Uterus (tissue), 4 donors: ENCODE measurements around the gene ZNF467. TPM values are rescaled to one million over a fixed set of nuclear protein-coding genes. Genes with fewer than 3 reads are reported as not detected.

ENCODE experiments used
- DNase-seq, 2 donors: peaks; one replicate each; pipeline ENCODE4 v3.0.0-alpha.2; 2019 to 2020
- H3K27ac ChIP-seq, 2 donors: fragments of 200-600 bp; sonication (generic); 1 replicate in 1 of 2; 2 replicates in 1 of 2; pipeline ENCODE4 v1.5.1; 2016 to 2018
- H3K27me3 ChIP-seq, 2 donors: fragments of 200-600 bp; sonication (generic); one replicate each; pipeline ENCODE4 v1.5.1; 2018 to 2019; ENCODE audit warnings: control low read depth in 1 of 2
- H3K36me3 ChIP-seq, 2 donors: fragments of 200-600 bp; sonication (generic); one replicate each; pipeline ENCODE4 v1.5.1; 2019; ENCODE audit warnings: control low read depth in 1 of 2
- H3K4me1 ChIP-seq, 2 donors: fragments of 200-600 bp; sonication (generic); one replicate each; pipeline ENCODE4 v1.5.1; 2018 to 2019; ENCODE audit warnings: control low read depth in 1 of 2
- H3K4me3 ChIP-seq, 2 donors: fragments of 200-600 bp; sonication (generic); 1 replicate in 1 of 2; 2 replicates in 1 of 2; pipeline ENCODE4 v1.5.1; 2018 to 2019; ENCODE audit warnings: mild to moderate bottlenecking in 1 of 2
- H3K9me3 ChIP-seq, 2 donors: fragments of 200-600 bp; sonication (generic); one replicate each; pipeline ENCODE4 v1.5.1; 2019; ENCODE audit warnings: control low read depth in 1 of 2
- POLR2A ChIP-seq, 2 donors: fragments of 450-650 bp; IDR thresholded peaks; one replicate each; pipeline ENCODE4 v1.6.1; 2016; ENCODE audit warnings: antibody characterized with exemption in 2 of 2, mild to moderate bottlenecking in 1 of 2, moderate library complexity in 1 of 2
- intact Hi-C: fragments of 100-400 bp; cut with DNase I; formaldehyde crosslinking; loops from one replicate; pipeline ENCODE4 v1.15.1; 2023; ENCODE audit warnings: low total_unique reads
- total RNA-seq, 4 donors: library from RNA; depleted of rRNA in 3 of 4; stranded (reverse); fragments of >200 nt in 3 of 4; gene quantifications; one replicate each; pipeline versions ENCODE4 v1.1.0 to v1.2.4, GENCODE V29; 2014 to 2023
- TF ChIP-seq, protein P1 (sequence below), 4 experiments: fragments of 200-600 bp in 2 of 4; fragments of 450-650 bp in 2 of 4; sonication (generic) in 2 of 4; IDR thresholded peaks; one replicate each; pipeline ENCODE4 v1.5.1; 2016 to 2019; ENCODE audit warnings: antibody characterized with exemption in 4 of 4, mild to moderate bottlenecking in 2 of 4, moderate library complexity in 1 of 4
- donor health status: DM: yes; HTN: yes; CAD: no.

Gene ZNF467
- total RNA-seq, 4 donors from 2014 or later = 5.2 to 23.6 (median 14.3) TPM

DNA sequence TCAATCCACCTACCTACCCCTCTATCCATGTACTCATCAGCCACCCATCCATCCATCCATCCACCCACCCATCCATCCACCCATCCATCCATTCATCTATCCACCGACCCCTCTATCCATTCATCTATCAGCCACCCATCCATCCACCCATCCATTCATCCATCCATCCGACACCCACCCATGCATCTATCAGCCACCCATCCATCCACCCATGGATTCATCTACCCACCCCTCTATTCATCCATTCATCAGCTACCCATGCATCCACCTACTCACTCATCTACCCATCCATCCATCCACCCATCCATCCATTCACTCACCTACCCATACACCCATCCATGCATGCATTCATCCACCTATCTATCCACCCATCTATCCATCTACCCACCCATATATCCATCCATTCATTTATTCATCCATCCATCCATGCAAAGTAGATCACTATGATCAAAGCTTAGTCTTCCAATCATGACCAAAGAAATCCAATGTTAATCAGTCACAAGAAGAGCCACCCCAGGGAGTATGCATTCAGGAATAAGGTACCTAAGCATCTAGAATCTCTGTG lies 27.7 kb upstream of the ZNF467 start:
- DNase-seq = no peak
- Histone ChIP-seq H3K9me3 (no peaks in the 10 kb centered on the region), H3K36me3 (no peaks in the 10 kb centered on the region), H3K4me1 (no peaks in the 10 kb centered on the region), H3K27me3 (no peaks in the 10 kb centered on the region), H3K4me3 (no peak overlapping the region), H3K27ac (no peak overlapping the region)
- intact Hi-C loops = no loop called here
- TF ChIP-seq, protein P1, sequence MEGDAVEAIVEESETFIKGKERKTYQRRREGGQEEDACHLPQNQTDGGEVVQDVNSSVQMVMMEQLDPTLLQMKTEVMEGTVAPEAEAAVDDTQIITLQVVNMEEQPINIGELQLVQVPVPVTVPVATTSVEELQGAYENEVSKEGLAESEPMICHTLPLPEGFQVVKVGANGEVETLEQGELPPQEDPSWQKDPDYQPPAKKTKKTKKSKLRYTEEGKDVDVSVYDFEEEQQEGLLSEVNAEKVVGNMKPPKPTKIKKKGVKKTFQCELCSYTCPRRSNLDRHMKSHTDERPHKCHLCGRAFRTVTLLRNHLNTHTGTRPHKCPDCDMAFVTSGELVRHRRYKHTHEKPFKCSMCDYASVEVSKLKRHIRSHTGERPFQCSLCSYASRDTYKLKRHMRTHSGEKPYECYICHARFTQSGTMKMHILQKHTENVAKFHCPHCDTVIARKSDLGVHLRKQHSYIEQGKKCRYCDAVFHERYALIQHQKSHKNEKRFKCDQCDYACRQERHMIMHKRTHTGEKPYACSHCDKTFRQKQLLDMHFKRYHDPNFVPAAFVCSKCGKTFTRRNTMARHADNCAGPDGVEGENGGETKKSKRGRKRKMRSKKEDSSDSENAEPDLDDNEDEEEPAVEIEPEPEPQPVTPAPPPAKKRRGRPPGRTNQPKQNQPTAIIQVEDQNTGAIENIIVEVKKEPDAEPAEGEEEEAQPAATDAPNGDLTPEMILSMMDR (IDR thresholded peaks at IDR 0.05) = no peak
- TF ChIP-seq POLR2A (IDR thresholded peaks at IDR 0.05) = no peak

DNA sequence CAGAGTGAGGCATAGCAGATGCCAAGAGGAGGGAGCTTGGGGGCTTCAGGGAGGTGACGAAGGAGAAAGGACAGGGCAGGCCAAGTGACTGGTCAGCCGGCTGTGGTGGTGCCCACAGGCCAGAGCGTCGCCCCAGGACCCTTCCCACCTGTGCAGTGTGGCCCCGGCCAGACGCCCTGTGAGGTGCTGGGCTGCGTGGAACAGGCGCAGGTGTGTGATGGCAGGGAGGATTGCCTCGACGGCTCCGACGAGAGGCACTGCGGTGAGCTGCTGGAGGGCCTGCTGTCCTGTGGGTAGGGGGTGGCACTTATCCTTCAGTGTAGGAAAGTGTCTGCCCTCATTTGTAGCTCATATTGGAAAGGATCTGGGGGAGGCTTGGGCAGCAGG lies 26.8 kb upstream of the ZNF467 start:
- no peak for DNase-seq
- intact Hi-C loops = no loop called here
- no peak overlapping the region for H3K27ac ChIP-seq
- TF ChIP-seq POLR2A (IDR thresholded peaks at IDR 0.05) = no peak
- TF ChIP-seq, protein P1 (IDR thresholded peaks at IDR 0.05) = no peak
- H3K9me3 ChIP-seq = no peaks in the 10 kb centered on the region
- H3K36me3 ChIP-seq = no peaks in the 10 kb centered on the region
- no peak overlapping the region for H3K4me3 ChIP-seq
- H3K27me3 ChIP-seq = no peaks in the 10 kb centered on the region
- H3K4me1 ChIP-seq = no peaks in the 10 kb centered on the region

DNA sequence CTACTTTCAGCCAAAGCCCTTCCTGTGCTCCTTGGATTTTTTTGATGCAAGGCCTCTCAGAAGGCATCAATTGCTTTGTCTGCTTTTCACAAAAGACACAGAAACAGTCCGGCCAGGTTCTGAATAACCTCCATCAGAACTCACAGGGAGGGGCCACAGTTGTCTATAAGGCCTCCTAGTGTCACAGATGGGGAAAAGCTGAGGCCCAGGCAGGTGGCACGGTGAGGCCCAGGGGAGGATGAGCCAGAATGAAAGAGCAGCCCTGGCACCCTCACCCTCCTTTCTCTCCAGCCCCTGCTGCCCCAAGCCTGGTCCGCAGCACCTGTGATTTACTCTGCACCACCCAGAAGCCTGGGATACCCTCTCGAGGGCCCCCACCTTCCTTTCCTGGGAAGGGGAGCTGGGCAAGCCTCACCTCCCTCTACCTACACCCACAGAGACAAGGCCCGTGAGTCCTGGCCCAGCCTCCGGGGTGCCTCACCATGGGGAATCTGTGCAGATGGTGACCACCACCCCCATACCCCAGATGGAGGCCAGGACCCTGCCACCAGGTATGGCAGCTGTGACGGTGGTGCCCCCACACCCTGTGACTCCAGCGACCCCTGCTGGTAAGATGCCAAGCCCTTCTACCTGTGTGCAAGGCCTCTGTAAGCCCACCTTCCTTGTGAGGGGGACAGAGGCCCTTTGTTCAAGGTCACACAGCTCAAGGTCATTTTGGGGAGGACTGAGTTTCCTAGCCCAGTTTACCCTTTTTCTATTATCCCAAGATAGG lies 26.2 kb upstream of the ZNF467 start:
- no peaks in the 10 kb centered on the region for H3K9me3 ChIP-seq
- no peak for TF ChIP-seq POLR2A (IDR thresholded peaks at IDR 0.05)
- TF ChIP-seq, protein P1 (IDR thresholded peaks at IDR 0.05) = peak in 2 of 4 experiments; percentile 17 to 23
- no peak overlapping the region for H3K27ac ChIP-seq
- no peak for DNase-seq
- H3K4me3 ChIP-seq = no peak overlapping the region
- intact Hi-C loops = no loop called here
- H3K36me3 ChIP-seq = no peaks in the 10 kb centered on the region
- H3K4me1 ChIP-seq = no peaks in the 10 kb centered on the region
- H3K27me3 ChIP-seq = no peaks in the 10 kb centered on the region

DNA sequence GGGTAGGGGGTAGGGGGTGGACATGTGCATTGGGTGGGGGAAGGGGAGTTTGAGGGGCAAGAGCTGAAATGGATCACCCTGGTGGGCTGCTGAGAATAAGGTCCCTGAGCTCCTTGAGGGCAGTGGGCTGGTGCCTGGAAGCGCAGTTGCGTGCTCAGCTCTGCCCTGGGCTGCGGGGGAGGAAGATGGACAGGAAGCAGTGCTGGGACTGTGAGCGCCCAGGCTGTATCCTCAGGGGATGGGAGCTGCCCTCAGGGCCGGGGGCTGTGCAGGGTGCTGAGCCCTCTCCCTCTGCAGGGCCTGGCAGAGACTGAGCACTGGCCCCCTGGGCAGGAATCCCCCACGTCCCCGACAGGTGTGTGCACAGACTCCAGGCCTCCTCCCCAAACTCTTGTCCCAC lies 24.4 kb upstream of the ZNF467 start:
- DNase-seq = no peak

More for the DNA sequence above, 24.4 kb upstream of the ZNF467 start:
- no peaks in the 10 kb centered on the region for H3K27me3 ChIP-seq
- H3K9me3 ChIP-seq = no peaks in the 10 kb centered on the region
- no peak overlapping the region for H3K4me3 ChIP-seq
- no peaks in the 10 kb centered on the region for H3K4me1 ChIP-seq
- intact Hi-C loops = no loop called here
- H3K36me3 ChIP-seq = no peaks in the 10 kb centered on the region
- no peak overlapping the region for H3K27ac ChIP-seq
- TF ChIP-seq POLR2A (IDR thresholded peaks at IDR 0.05) = no peak
- TF ChIP-seq, protein P1 (IDR thresholded peaks at IDR 0.05) = no peak
